K562 (cell line): Measurements from ENCODE around the gene IFT122. TPM values are rescaled to one million over a fixed set of nuclear protein-coding genes. Genes with fewer than 3 reads are reported as not detected.

Experiments used
- ATAC-seq: fragments of 200-7000 bp; cut with Tn5 transposase; 3 replicates; pipeline ENCODE4 v1.9.1; 2020; ENCODE audit warnings: moderate library complexity
- BruUV-seq: library from RNA; stranded (reverse); fragments of 400-500 nt; replicated peaks from 2 replicates; lab custom pipeline; 2021; lab: Mats Ljungman, UMichigan
- CTCF ChIA-PET: fragments of 300-600 bp; formaldehyde crosslinking; extraction: SDS; loops from one replicate; lab custom pipeline; 2021; ENCODE audit warnings: low intra/inter-chr PET ratio; lab: Yijun Ruan, JAX
- POLR2A ChIA-PET: fragments of 300-600, 350-650 bp; sonication (Branson Sonifier 250); formaldehyde crosslinking; extraction: SDS; loops from one replicate; lab custom pipeline; 2021; ENCODE audit warnings: antibody characterized with exemption, inconsistent platforms; lab: Yijun Ruan, JAX
- DNase-seq, 4 experiments: peaks; one replicate each; pipeline versions ENCODE4 v3.0.0 to v3.0.0-alpha.2; 2011 to 2018; ENCODE audit warnings: low spot score in 3 of 4, mixed read lengths in 3 of 4; ENCODE audit errors: extremely low read depth in 1 of 4
- FAIRE-seq: peaks from 2 replicates; lab custom pipeline; 2011; peaks lifted over from hg19 to GRCh38; lab: Jason Lieb, UNC
- H2AFZ ChIP-seq: 2 replicates; pipeline ENCODE4 v1.6.0; 2011; ENCODE audit warnings: low read depth, low read length, control low read depth, inconsistent platforms
- H3K27ac ChIP-seq: fragments of 200-600 bp; 3 replicates; pipeline ENCODE4 v1.8.0; 2011; ENCODE audit warnings: low read depth, mild to moderate bottlenecking, control low read depth, inconsistent platforms, low read length, moderate library complexity, mixed read lengths; ENCODE audit errors: extremely low read depth
- H3K27me3 ChIP-seq, 2 experiments: fragments of 300-600 bp in 1 of 2; 2 replicates in 1 of 2; 3 replicates in 1 of 2; pipeline versions ENCODE4 v1.6.0 to v1.8.0; 2011; ENCODE audit warnings: inconsistent platforms in 2 of 2, low read length in 2 of 2, mild to moderate bottlenecking in 1 of 2, mixed read lengths in 1 of 2, moderate library complexity in 1 of 2; ENCODE audit not compliant: control insufficient read depth in 2 of 2, insufficient read depth in 2 of 2
- H3K36me3 ChIP-seq: fragments of 300-600 bp; 3 replicates; pipeline ENCODE4 v1.8.0; 2011; ENCODE audit warnings: mild to moderate bottlenecking, low read length, inconsistent platforms; ENCODE audit not compliant: control insufficient read depth, insufficient read depth
- H3K4me1 ChIP-seq, 2 experiments: fragments of 200-600 bp in 1 of 2; replicated peaks in 1 of 2; 2 replicates in 1 of 2; 3 replicates in 1 of 2; pipeline versions ENCODE4 v1.5.1 to v1.8.0; 2011; ENCODE audit warnings: inconsistent platforms in 2 of 2, low read length in 2 of 2, mild to moderate bottlenecking in 1 of 2, mixed read lengths in 1 of 2, moderate library complexity in 1 of 2; ENCODE audit not compliant: control insufficient read depth in 2 of 2, insufficient read depth in 2 of 2
- H3K4me2 ChIP-seq: 2 replicates; pipeline ENCODE4 v1.6.1; 2011; ENCODE audit warnings: low read length, control low read depth, inconsistent platforms, mixed read lengths; ENCODE audit not compliant: insufficient read depth
- H3K4me3 ChIP-seq: fragments of 200-600 bp; sonication (generic), shearing (Covaris generic); 2 replicates; pipeline ENCODE4 v1.5.1; 2016; ENCODE audit warnings: control low read depth, inconsistent platforms
- H3K79me2 ChIP-seq: fragments of 200-600 bp; 3 replicates; pipeline ENCODE4 v1.8.0; 2011; ENCODE audit warnings: low read length, inconsistent platforms; ENCODE audit not compliant: control insufficient read depth, insufficient read depth
- H3K9ac ChIP-seq, 2 experiments: 2 replicates each; pipeline versions ENCODE4 v1.6.0 to v1.6.1; 2011; ENCODE audit warnings: low read depth in 2 of 2, low read length in 2 of 2, control low read depth in 1 of 2, inconsistent platforms in 1 of 2, mild to moderate bottlenecking in 1 of 2, mixed read lengths in 1 of 2; ENCODE audit not compliant: insufficient read depth in 1 of 2
- H3K9me1 ChIP-seq: one replicate; pipeline ENCODE4 v1.6.0; 2011; ENCODE audit warnings: inconsistent platforms, mild to moderate bottlenecking, low read length, moderate library complexity; ENCODE audit not compliant: control insufficient read depth, insufficient read depth
- H3K9me3 ChIP-seq: replicated peaks from 2 replicates; pipeline ENCODE4 v1.5.1; 2011; ENCODE audit warnings: low read depth, low read length, inconsistent platforms; ENCODE audit not compliant: control insufficient read depth, insufficient read depth
- H4K20me1 ChIP-seq: replicated peaks from 2 replicates; pipeline ENCODE4 v1.6.1; 2011; ENCODE audit warnings: low read length, inconsistent platforms, mixed read lengths; ENCODE audit not compliant: control insufficient read depth, insufficient read depth
- ARNT ChIP-seq, 2 experiments: fragments of 450-650 bp; IDR thresholded peaks; 2 replicates each; pipeline ENCODE4 v1.6.1; 2016; ENCODE audit warnings: mild to moderate bottlenecking in 1 of 2
- MGA ChIP-seq: fragments of 450-650 bp; IDR thresholded peaks from 2 replicates; pipeline ENCODE4 v1.6.1; 2016; ENCODE audit warnings: mild to moderate bottlenecking, moderate library complexity
- ZNF766 ChIP-seq: fragments of 200-800 bp; sonication (Bioruptor generic); conservative IDR thresholded peaks from 2 replicates; pipeline ENCODE4 v1.6.1; 2016; ENCODE audit warnings: missing genetic modification characterization, missing compliant biosample characterization
- in situ Hi-C: fragments of 300-500 bp; cut with MboI; formaldehyde crosslinking; loops from 4 replicates; pipeline ENCODE4 v1.15.0; 2018; ENCODE audit warnings: inconsistent platforms, mixed read lengths
- intact Hi-C: fragments of 100-400 bp; cut with micrococcal nuclease; formaldehyde crosslinking; loops from 2 replicates; pipeline ENCODE4 v1.14.2; 2022
- polyA plus RNA-seq, 8 experiments: library from polyadenylated mRNA; depleted of rRNA in 4 of 8; stranded (reverse) in 5 of 8; unstranded in 3 of 8; fragments of >200 nt; fragmentation: Nextera tagmentation in 2 of 8; fragmentation: Illumina TruSeq in 1 of 8; extraction: Ambion mirVana in 2 of 8; extraction: Trizol in 1 of 8; gene quantifications; 2 replicates each; pipeline versions ENCODE4 v1.2.1 to v1.2.3, GENCODE V29; 2011 to 2014; ENCODE audit warnings: inconsistent platforms in 1 of 8, missing spikeins in 1 of 8
- total RNA-seq, 7 experiments: library from RNA; depleted of rRNA in 6 of 7; stranded (reverse); fragments of >200 nt in 6 of 7; fragmentation: Illumina TruSeq in 2 of 7; extraction: Trizol in 2 of 7; gene quantifications; 2 replicates each; pipeline versions ENCODE4 v1.2.1 to v1.2.3, GENCODE V29; 2011 to 2021; ENCODE audit warnings: low replicate concordance in 1 of 7

The IFT122 gene
- total and polyA plus RNA-seq, 9 of the 15 experiments (the other 6 are each of a cell fraction or from before 2014, with no cell fraction given): 2.4 to 11.5 (median 7.7) TPM

- TF ChIP-seq ZNF766 (CRISPR knock-in tag) (no peak), ARNT (IDR thresholded peaks at IDR 0.05) (no peak), MGA (no peak)
- Histone ChIP-seq H3K9me3 (no peaks in the 10 kb centered on the region), H3K27ac (no peak overlapping the region), H3K4me1 (no peaks in the 10 kb centered on the region), H3K9ac (no peak overlapping the region), H3K36me3 (no peaks in the 10 kb centered on the region), H3K9me1 (no peaks in the 10 kb centered on the region), H3K27me3 (no peaks in the 10 kb centered on the region), H3K4me2 (no peak overlapping the region), H3K79me2 (no peaks in the 10 kb centered on the region), H2AFZ (no peak overlapping the region), H4K20me1 (no peaks in the 10 kb centered on the region), H3K4me3 (no peak overlapping the region)
- POLR2A ChIA-PET: interaction anchor here (0.6 to 1.2 kb wide), 3 partner anchors 9 to 113 kb away, joined by 3 read pairs; no protein-coding TSS in a partner anchor
- CTCF ChIA-PET: no interaction called here
- FAIRE-seq (no peak), ATAC-seq (no peak), DNase-seq (no peak)
- no TSS peak for BruUV-seq
- intact Hi-C loops (no loop called here), in situ Hi-C loops (no loop called here)
Measured at GRCh38 chr3:129512595-129512994, 72.6 kb downstream of the IFT122 start.
